Activated naive CD8-positive, alpha-beta T cell treated with anti-CD3 and anti-CD28 coated beads, Interleukin-2, amount 50 U/mL, for 24 hours (primary cell): ENCODE data around the gene NELFCD.
A peak's percentile ranks its signal among the peaks of the same experiment; 100 is the strongest.
"Not testable (repeated sequence)": the region's sequence is repeated elsewhere in the genome, so short reads cannot be mapped to it uniquely, and the experiment has no call there.

Source experiments
- ATAC-seq: fragments of 150-1000 bp; cut with Tn5 transposase; one replicate; pipeline ENCODE4 v1.10.0; 2021
- DNase-seq: peaks from one replicate; pipeline ENCODE4 v3.0.0; 2021
- H3K27ac Mint-ChIP-seq: one replicate; pipeline ENCODE4 v1.8.0; 2021; ENCODE audit warnings: mild to moderate bottlenecking, mixed read lengths
- H3K27me3 Mint-ChIP-seq: one replicate; pipeline ENCODE4 v1.8.0; 2021; ENCODE audit warnings: mixed read lengths
- H3K36me3 Mint-ChIP-seq: one replicate; pipeline ENCODE4 v1.8.0; 2021; ENCODE audit warnings: low read depth, mixed read lengths
- H3K4me1 Mint-ChIP-seq: one replicate; pipeline ENCODE4 v1.8.0; 2021; ENCODE audit warnings: mixed read lengths
- H3K4me3 Mint-ChIP-seq: one replicate; pipeline ENCODE4 v1.8.0; 2021; ENCODE audit warnings: mild to moderate bottlenecking, moderate library complexity, mixed read lengths
- H3K9me3 Mint-ChIP-seq: one replicate; pipeline ENCODE4 v1.8.0; 2021; ENCODE audit warnings: mixed read lengths

Gene NELFCD

GRCh38 chr20:59006167-59006863, 25.3 kb downstream of the NELFCD start:
- Mint-ChIP-seq H3K4me3 (peak overlapping the region; percentile 78), H3K4me1 (peaks cover 37% of the 10 kb centered on the region), H3K36me3 (peaks cover 6% of the 10 kb centered on the region), H3K27me3 (no peaks in the 10 kb centered on the region), H3K27ac (peak overlapping the region; percentile 64), H3K9me3 (no peaks in the 10 kb centered on the region)
- DNase-seq (no peak), ATAC-seq (no peak)

GRCh38 chr20:59006864-59007664, 26.0 kb downstream of the NELFCD start, which contains the start of gene CTSZ:
Gene CTSZ (minus strand): TSS chr20:59007254. CDS start chr20:59007128, 126 bp downstream.
- Mint-ChIP-seq H3K9me3 (no peaks in the 10 kb centered on the region), H3K27ac (peak within 1 kb of the TSS; percentile 71), H3K27me3 (no peaks in the 10 kb centered on the region), H3K4me1 (peaks cover 41% of the 10 kb centered on the region), H3K36me3 (peaks cover 6% of the 10 kb centered on the region), H3K4me3 (peak within 1 kb of the TSS; percentile 78)
- DNase-seq: peak; percentile 58
- peak; percentile 60 for ATAC-seq

GRCh38 chr20:59007665-59008511, 26.8 kb downstream of the NELFCD start:
- no peak for ATAC-seq
- H3K27me3 Mint-ChIP-seq: no peaks in the 10 kb centered on the region
- peak overlapping the region; percentile 71 for H3K27ac Mint-ChIP-seq
- H3K4me3 Mint-ChIP-seq: peak overlapping the region; percentile 73
- no peaks in the 10 kb centered on the region for H3K9me3 Mint-ChIP-seq
- DNase-seq: peak; percentile 42
- H3K4me1 Mint-ChIP-seq: peaks cover 40% of the 10 kb centered on the region
- H3K36me3 Mint-ChIP-seq: peaks cover 6% of the 10 kb centered on the region

GRCh38 chr20:59008715-59009336, 27.8 kb downstream of the NELFCD start:
- Mint-ChIP-seq H3K4me3 (no peak overlapping the region), H3K9me3 (no peaks in the 10 kb centered on the region), H3K36me3 (peaks cover 4% of the 10 kb centered on the region), H3K4me1 (peaks cover 43% of the 10 kb centered on the region), H3K27me3 (no peaks in the 10 kb centered on the region), H3K27ac (no peak overlapping the region)
- no peak for ATAC-seq
- no peak for DNase-seq

GRCh38 chr20:59010321-59010994, 29.4 kb downstream of the NELFCD start:
- no peaks in the 10 kb centered on the region for H3K36me3 Mint-ChIP-seq
- no peak overlapping the region for H3K4me3 Mint-ChIP-seq
- DNase-seq: no peak
- peaks cover 38% of the 10 kb centered on the region for H3K4me1 Mint-ChIP-seq
- H3K9me3 Mint-ChIP-seq: no peaks in the 10 kb centered on the region
- no peaks in the 10 kb centered on the region for H3K27me3 Mint-ChIP-seq
- no peak for ATAC-seq
- no peak overlapping the region for H3K27ac Mint-ChIP-seq

GRCh38 chr20:59010995-59011873, 30.2 kb downstream of the NELFCD start:
- no peaks in the 10 kb centered on the region for H3K36me3 Mint-ChIP-seq
- ATAC-seq (no peak), DNase-seq (no peak)
- H3K27me3 Mint-ChIP-seq: no peaks in the 10 kb centered on the region
- no peak overlapping the region for H3K4me3 Mint-ChIP-seq
- no peak overlapping the region for H3K27ac Mint-ChIP-seq
- no peaks in the 10 kb centered on the region for H3K9me3 Mint-ChIP-seq
- H3K4me1 Mint-ChIP-seq: peaks cover 37% of the 10 kb centered on the region

GRCh38 chr20:59011874-59012157, 30.8 kb downstream of the NELFCD start:
- H3K4me3 Mint-ChIP-seq, H3K9me3 Mint-ChIP-seq, H3K36me3 Mint-ChIP-seq, H3K27me3 Mint-ChIP-seq, DNase-seq, ATAC-seq, H3K27ac Mint-ChIP-seq: not testable (repeated sequence)
- peaks cover 43% of the 10 kb centered on the region for H3K4me1 Mint-ChIP-seq

- DNase-seq (no peak), ATAC-seq (no peak)
- Mint-ChIP-seq H3K4me1 (peaks cover 46% of the 10 kb centered on the region), H3K27me3 (no peaks in the 10 kb centered on the region), H3K27ac (no peak overlapping the region), H3K36me3 (no peaks in the 10 kb centered on the region), H3K9me3 (no peaks in the 10 kb centered on the region), H3K4me3 (no peak overlapping the region)
These were observed 32.2 kb downstream of the NELFCD start for GRCh38 chr20:59013031-59013951.

- peaks cover 46% of the 10 kb centered on the region for H3K4me1 Mint-ChIP-seq
- DNase-seq (no peak), ATAC-seq (peak; percentile 29)
- H3K27ac Mint-ChIP-seq: peak overlapping the region; percentile 29
- no peaks in the 10 kb centered on the region for H3K27me3 Mint-ChIP-seq
- no peaks in the 10 kb centered on the region for H3K9me3 Mint-ChIP-seq
- H3K36me3 Mint-ChIP-seq: no peaks in the 10 kb centered on the region
- no peak overlapping the region for H3K4me3 Mint-ChIP-seq
These were observed 33.0 kb downstream of the NELFCD start for GRCh38 chr20:59013959-59014608.

- no peak for DNase-seq
- Mint-ChIP-seq H3K4me1 (peaks cover 46% of the 10 kb centered on the region), H3K36me3 (no peaks in the 10 kb centered on the region), H3K27me3 (no peaks in the 10 kb centered on the region), H3K27ac (no peak overlapping the region), H3K4me3 (no peak overlapping the region), H3K9me3 (no peaks in the 10 kb centered on the region)
- no peak for ATAC-seq
These were observed 33.8 kb downstream of the NELFCD start for GRCh38 chr20:59014680-59015389.

GRCh38 chr20:59015411-59015810, 34.4 kb downstream of the NELFCD start:
- Mint-ChIP-seq H3K36me3 (no peaks in the 10 kb centered on the region), H3K4me3 (no peak overlapping the region), H3K9me3 (no peaks in the 10 kb centered on the region), H3K4me1 (peaks cover 46% of the 10 kb centered on the region), H3K27me3 (no peaks in the 10 kb centered on the region), H3K27ac (no peak overlapping the region)
- DNase-seq (no peak), ATAC-seq (no peak)
